ENCODE measurements around the gene SHOX.

The SHOX gene

GRCh38 chrX:683576-683975 is 53.0 kb downstream of the SHOX start:
- no peak overlapping the region for H3K27ac ChIP-seq (ENCODE audit: low read depth in 2 of 2, low read length in 2 of 2)
- no peak overlapping the region for H3K9ac ChIP-seq (ENCODE audit: low read depth in 1 of 2, low read length in 2 of 2)
- H3K4me1 ChIP-seq (ENCODE audit: control insufficient read depth in 2 of 2, insufficient read depth in 2 of 2, low read length in 2 of 2), result no peaks in the 10 kb centered on the region
- no peak overlapping the region for H3K4me3 ChIP-seq (ENCODE audit: low read length in 2 of 2)
- peaks cover 0 to 5% of the 10 kb centered on the region in 2 donors for H3K9me3 ChIP-seq (ENCODE audit: control insufficient read depth in 2 of 2, low read length in 2 of 2)
- H3K27me3 ChIP-seq (ENCODE audit: control insufficient read depth in 2 of 2, insufficient read depth in 2 of 2, low read length in 2 of 2), result no peaks in the 10 kb centered on the region
- no peaks in the 10 kb centered on the region for H3K36me3 ChIP-seq (ENCODE audit: control insufficient read depth in 2 of 2, insufficient read depth in 2 of 2, low read length in 2 of 2)

DNA sequence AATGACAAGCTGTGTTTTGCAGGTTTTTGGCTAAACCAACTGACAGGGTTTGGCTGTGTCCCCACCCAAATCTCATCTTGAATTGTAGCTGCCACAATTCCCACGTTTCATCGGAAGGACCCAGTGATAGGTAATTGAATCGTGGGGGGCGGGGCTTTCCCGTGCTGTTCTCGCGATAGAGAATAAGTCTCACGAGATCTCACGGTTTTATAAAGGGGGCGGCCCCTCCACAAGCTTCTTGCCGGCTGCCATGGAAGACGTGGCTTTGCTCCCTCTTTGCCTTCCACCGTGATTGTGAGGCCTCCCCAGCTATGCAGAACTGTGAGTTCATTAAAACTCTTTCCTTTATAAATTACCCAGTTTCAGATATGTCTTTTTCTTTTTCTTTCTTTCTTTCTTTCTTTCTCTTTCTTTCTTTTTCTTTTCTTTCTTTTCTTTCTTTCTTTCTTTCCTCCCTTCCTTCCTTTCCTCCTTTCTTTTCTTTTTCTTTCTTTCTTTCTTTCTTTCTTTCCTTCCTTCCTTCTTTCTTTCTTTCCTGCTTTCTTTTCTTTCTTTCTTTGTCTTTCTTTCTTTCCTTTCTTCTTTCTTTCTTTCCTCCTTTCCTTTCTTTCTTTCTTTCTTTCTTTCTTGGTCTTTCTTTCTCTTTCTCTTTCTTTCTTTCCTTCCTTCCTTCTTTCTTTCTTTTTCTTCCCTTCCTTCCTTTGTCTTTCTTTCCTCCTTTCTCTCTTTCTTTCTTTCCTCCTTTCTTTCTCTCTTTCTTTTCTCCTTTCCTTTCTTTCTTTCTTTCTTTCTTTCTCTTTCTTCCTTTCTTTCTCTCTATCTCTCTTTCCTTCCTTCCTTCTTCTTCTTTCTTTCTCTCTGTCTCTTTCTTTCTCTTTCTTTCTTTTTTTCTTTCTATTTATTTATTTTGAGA is 54.8 kb downstream of the SHOX start:
- no peak overlapping the region for H3K9ac ChIP-seq (ENCODE audit: low read depth in 1 of 2, low read length in 2 of 2)
- no peaks in the 10 kb centered on the region for H3K27me3 ChIP-seq (ENCODE audit: control insufficient read depth in 2 of 2, insufficient read depth in 2 of 2, low read length in 2 of 2)
- no peaks in the 10 kb centered on the region for H3K36me3 ChIP-seq (ENCODE audit: control insufficient read depth in 2 of 2, insufficient read depth in 2 of 2, low read length in 2 of 2)
- H3K27ac ChIP-seq (ENCODE audit: low read depth in 2 of 2, low read length in 2 of 2), result no peak overlapping the region
- H3K4me3 ChIP-seq (ENCODE audit: low read length in 2 of 2), result no peak overlapping the region
- no peaks in the 10 kb centered on the region for H3K4me1 ChIP-seq (ENCODE audit: control insufficient read depth in 2 of 2, insufficient read depth in 2 of 2, low read length in 2 of 2)
- peaks cover 4 to 5% of the 10 kb centered on the region in 2 donors for H3K9me3 ChIP-seq (ENCODE audit: control insufficient read depth in 2 of 2, low read length in 2 of 2)

DNA sequence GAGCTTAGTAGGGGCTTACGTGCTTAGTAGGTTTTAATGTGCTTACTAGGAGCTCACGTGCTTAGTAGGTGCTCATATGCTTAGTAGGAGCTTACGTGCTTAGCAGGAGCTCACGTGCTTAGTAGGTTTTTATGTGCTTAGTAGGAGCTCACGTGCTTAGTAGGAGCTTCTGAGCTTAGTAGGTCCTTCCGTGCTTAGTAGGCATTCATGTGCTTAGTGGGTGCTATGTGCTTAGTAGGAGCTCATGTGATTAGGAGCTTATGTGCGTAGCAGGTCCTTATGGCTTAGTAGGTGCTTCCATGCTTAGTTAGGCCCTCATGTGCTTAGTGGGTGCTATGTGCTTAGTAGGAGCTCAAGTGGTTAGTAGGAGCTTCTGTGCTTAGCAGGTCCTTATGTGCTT is 59.4 kb downstream of the SHOX start:
- Histone ChIP-seq H3K9me3 (ENCODE audit: control insufficient read depth in 2 of 2, low read length in 2 of 2) (peaks cover 4 to 5% of the 10 kb centered on the region in 2 donors), H3K4me3 (ENCODE audit: low read length in 2 of 2) (no peak overlapping the region), H3K27ac (ENCODE audit: low read depth in 2 of 2, low read length in 2 of 2) (no peak overlapping the region), H3K27me3 (ENCODE audit: control insufficient read depth in 2 of 2, insufficient read depth in 2 of 2, low read length in 2 of 2) (no peaks in the 10 kb centered on the region), H3K9ac (ENCODE audit: low read depth in 1 of 2, low read length in 2 of 2) (no peak overlapping the region), H3K36me3 (ENCODE audit: control insufficient read depth in 2 of 2, insufficient read depth in 2 of 2, low read length in 2 of 2) (no peaks in the 10 kb centered on the region), H3K4me1 (ENCODE audit: control insufficient read depth in 2 of 2, insufficient read depth in 2 of 2, low read length in 2 of 2) (no peaks in the 10 kb centered on the region)

DNA sequence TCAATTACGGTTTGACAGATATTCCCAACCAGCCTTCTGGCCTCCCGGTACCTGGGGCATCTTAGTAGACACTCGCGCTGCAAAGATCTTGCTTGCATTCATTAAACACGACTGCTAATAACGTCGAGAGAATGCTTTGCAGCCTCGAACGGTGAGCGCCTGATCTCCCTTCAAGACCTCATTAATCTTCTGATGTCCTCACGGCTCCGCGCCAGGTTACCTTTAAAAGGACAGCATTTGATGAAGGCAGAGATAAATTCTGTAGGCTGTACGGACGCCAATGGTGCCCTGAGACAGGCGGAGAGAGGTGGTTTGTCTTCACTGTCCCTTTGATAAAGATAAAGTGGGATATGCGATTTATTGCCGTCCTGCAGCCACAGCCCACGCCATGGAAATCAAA is 64.2 kb downstream of the SHOX start:
- Histone ChIP-seq H3K9me3 (ENCODE audit: control insufficient read depth in 2 of 2, low read length in 2 of 2) (peaks cover 0 to 4% of the 10 kb centered on the region in 2 donors), H3K4me3 (ENCODE audit: low read length in 2 of 2) (no peak overlapping the region), H3K36me3 (ENCODE audit: control insufficient read depth in 2 of 2, insufficient read depth in 2 of 2, low read length in 2 of 2) (no peaks in the 10 kb centered on the region), H3K9ac (ENCODE audit: low read depth in 1 of 2, low read length in 2 of 2) (no peak overlapping the region), H3K4me1 (ENCODE audit: control insufficient read depth in 2 of 2, insufficient read depth in 2 of 2, low read length in 2 of 2) (no peaks in the 10 kb centered on the region), H3K27me3 (ENCODE audit: control insufficient read depth in 2 of 2, insufficient read depth in 2 of 2, low read length in 2 of 2) (no peaks in the 10 kb centered on the region), H3K27ac (ENCODE audit: low read depth in 2 of 2, low read length in 2 of 2) (no peak overlapping the region)

DNA sequence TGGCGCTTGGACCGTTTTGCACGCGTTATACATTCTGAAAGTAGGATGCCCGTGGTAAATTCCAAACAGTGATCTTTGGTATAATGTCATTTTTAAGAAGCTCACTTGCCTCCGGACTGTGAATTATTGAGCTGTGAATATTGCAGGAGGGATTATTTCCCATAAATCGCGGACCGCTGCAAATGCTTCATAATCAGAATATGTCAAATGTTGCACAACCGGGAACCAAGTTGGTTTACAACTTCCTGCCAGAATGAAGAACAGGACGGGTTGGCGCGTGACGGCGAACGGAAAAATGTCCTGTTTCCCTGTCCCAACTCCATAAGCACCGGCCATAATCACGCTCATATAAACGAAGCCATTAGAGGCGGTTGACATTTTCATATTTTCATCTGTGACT is 67.6 kb downstream of the SHOX start:
- H3K27me3 ChIP-seq (ENCODE audit: control insufficient read depth in 2 of 2, insufficient read depth in 2 of 2, low read length in 2 of 2), result no peaks in the 10 kb centered on the region
- no peaks in the 10 kb centered on the region for H3K9me3 ChIP-seq (ENCODE audit: control insufficient read depth in 2 of 2, low read length in 2 of 2)
- H3K27ac ChIP-seq (ENCODE audit: low read depth in 2 of 2, low read length in 2 of 2), result no peak overlapping the region
- no peak overlapping the region for H3K9ac ChIP-seq (ENCODE audit: low read depth in 1 of 2, low read length in 2 of 2)
- no peak overlapping the region for H3K4me3 ChIP-seq (ENCODE audit: low read length in 2 of 2)
- H3K36me3 ChIP-seq (ENCODE audit: control insufficient read depth in 2 of 2, insufficient read depth in 2 of 2, low read length in 2 of 2), result no peaks in the 10 kb centered on the region
- H3K4me1 ChIP-seq (ENCODE audit: control insufficient read depth in 2 of 2, insufficient read depth in 2 of 2, low read length in 2 of 2), result no peaks in the 10 kb centered on the region

- no peaks in the 10 kb centered on the region for H3K36me3 ChIP-seq (ENCODE audit: control insufficient read depth in 2 of 2, insufficient read depth in 2 of 2, low read length in 2 of 2)
- no peak overlapping the region for H3K9ac ChIP-seq (ENCODE audit: low read depth in 1 of 2, low read length in 2 of 2)
- no peaks in the 10 kb centered on the region for H3K27me3 ChIP-seq (ENCODE audit: control insufficient read depth in 2 of 2, insufficient read depth in 2 of 2, low read length in 2 of 2)
- H3K27ac ChIP-seq (ENCODE audit: low read depth in 2 of 2, low read length in 2 of 2), result no peak overlapping the region
- H3K4me1 ChIP-seq (ENCODE audit: control insufficient read depth in 2 of 2, insufficient read depth in 2 of 2, low read length in 2 of 2), result no peaks in the 10 kb centered on the region
- H3K9me3 ChIP-seq (ENCODE audit: control insufficient read depth in 2 of 2, low read length in 2 of 2), result no peaks in the 10 kb centered on the region
- no peak overlapping the region for H3K4me3 ChIP-seq (ENCODE audit: low read length in 2 of 2)
Observed at GRCh38 chrX:700936-701335, 70.3 kb downstream of the SHOX start.

- Histone ChIP-seq H3K9me3 (ENCODE audit: control insufficient read depth in 2 of 2, low read length in 2 of 2) (no peaks in the 10 kb centered on the region), H3K9ac (ENCODE audit: low read depth in 1 of 2, low read length in 2 of 2) (no peak overlapping the region), H3K27ac (ENCODE audit: low read depth in 2 of 2, low read length in 2 of 2) (no peak overlapping the region), H3K4me3 (ENCODE audit: low read length in 2 of 2) (no peak overlapping the region), H3K4me1 (ENCODE audit: control insufficient read depth in 2 of 2, insufficient read depth in 2 of 2, low read length in 2 of 2) (no peaks in the 10 kb centered on the region), H3K36me3 (ENCODE audit: control insufficient read depth in 2 of 2, insufficient read depth in 2 of 2, low read length in 2 of 2) (no peaks in the 10 kb centered on the region), H3K27me3 (ENCODE audit: control insufficient read depth in 2 of 2, insufficient read depth in 2 of 2, low read length in 2 of 2) (no peaks in the 10 kb centered on the region)
Observed at GRCh38 chrX:701673-702072, 71.1 kb downstream of the SHOX start.

GRCh38 chrX:703466-703865 is 72.9 kb downstream of the SHOX start:
- H3K4me1 ChIP-seq (ENCODE audit: control insufficient read depth in 2 of 2, insufficient read depth in 2 of 2, low read length in 2 of 2), result no peaks in the 10 kb centered on the region
- no peak overlapping the region for H3K9ac ChIP-seq (ENCODE audit: low read depth in 1 of 2, low read length in 2 of 2)
- no peak overlapping the region for H3K4me3 ChIP-seq (ENCODE audit: low read length in 2 of 2)
- H3K9me3 ChIP-seq (ENCODE audit: control insufficient read depth in 2 of 2, low read length in 2 of 2), result peaks cover 0 to 2% of the 10 kb centered on the region in 2 donors
- H3K36me3 ChIP-seq (ENCODE audit: control insufficient read depth in 2 of 2, insufficient read depth in 2 of 2, low read length in 2 of 2), result no peaks in the 10 kb centered on the region
- no peak overlapping the region for H3K27ac ChIP-seq (ENCODE audit: low read depth in 2 of 2, low read length in 2 of 2)
- no peaks in the 10 kb centered on the region for H3K27me3 ChIP-seq (ENCODE audit: control insufficient read depth in 2 of 2, insufficient read depth in 2 of 2, low read length in 2 of 2)

DNA sequence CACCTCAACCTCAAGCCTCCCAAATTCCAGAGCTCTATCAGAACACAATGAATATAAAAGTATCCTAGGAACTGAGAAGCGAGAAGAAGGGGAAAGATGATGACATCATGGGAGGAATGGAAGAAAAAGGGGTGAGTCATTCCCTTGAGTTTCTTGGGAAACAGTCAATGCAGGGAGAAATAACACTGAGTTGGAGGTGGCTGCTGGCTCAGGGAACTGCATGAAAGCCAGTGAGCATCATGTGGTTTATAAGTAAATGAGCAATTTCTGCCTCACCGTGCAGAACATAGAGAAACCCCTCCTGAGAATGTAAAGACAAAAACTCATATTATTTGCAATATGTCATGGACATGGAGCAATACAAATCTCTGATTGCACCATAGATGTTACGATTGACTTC is 73.3 kb downstream of the SHOX start:
- H3K9ac ChIP-seq (ENCODE audit: low read depth in 1 of 2, low read length in 2 of 2), result no peak overlapping the region
- H3K36me3 ChIP-seq (ENCODE audit: control insufficient read depth in 2 of 2, insufficient read depth in 2 of 2, low read length in 2 of 2), result no peaks in the 10 kb centered on the region
- no peak overlapping the region for H3K4me3 ChIP-seq (ENCODE audit: low read length in 2 of 2)
- no peak overlapping the region for H3K27ac ChIP-seq (ENCODE audit: low read depth in 2 of 2, low read length in 2 of 2)
- no peaks in the 10 kb centered on the region for H3K27me3 ChIP-seq (ENCODE audit: control insufficient read depth in 2 of 2, insufficient read depth in 2 of 2, low read length in 2 of 2)
- H3K4me1 ChIP-seq (ENCODE audit: control insufficient read depth in 2 of 2, insufficient read depth in 2 of 2, low read length in 2 of 2), result no peaks in the 10 kb centered on the region
- H3K9me3 ChIP-seq (ENCODE audit: control insufficient read depth in 2 of 2, low read length in 2 of 2), result peaks cover 0 to 2% of the 10 kb centered on the region in 2 donors
